A673 (cell line): Measurements from ENCODE around the gene AATK.

Source experiments
- EZH2 ChIP-seq: fragments of 200-600 bp; sonication (generic); IDR thresholded peaks from 2 replicates; pipeline ENCODE4 v1.6.1; 2017; ENCODE audit warnings: borderline replicate concordance, low read depth, mild to moderate bottlenecking, mixed read lengths, antibody characterized with exemption, low read length; ENCODE audit not compliant: poor library complexity, severe bottlenecking
- TF ChIP-seq, protein P1 (sequence below): fragments of 300-800, 200-600 bp; sonication (generic); conservative IDR thresholded peaks from 2 replicates; pipeline ENCODE4 v1.5.1; 2017; ENCODE audit warnings: low read depth, mild to moderate bottlenecking, antibody characterized with exemption, low read length, moderate library complexity, mixed read lengths

DNA sequence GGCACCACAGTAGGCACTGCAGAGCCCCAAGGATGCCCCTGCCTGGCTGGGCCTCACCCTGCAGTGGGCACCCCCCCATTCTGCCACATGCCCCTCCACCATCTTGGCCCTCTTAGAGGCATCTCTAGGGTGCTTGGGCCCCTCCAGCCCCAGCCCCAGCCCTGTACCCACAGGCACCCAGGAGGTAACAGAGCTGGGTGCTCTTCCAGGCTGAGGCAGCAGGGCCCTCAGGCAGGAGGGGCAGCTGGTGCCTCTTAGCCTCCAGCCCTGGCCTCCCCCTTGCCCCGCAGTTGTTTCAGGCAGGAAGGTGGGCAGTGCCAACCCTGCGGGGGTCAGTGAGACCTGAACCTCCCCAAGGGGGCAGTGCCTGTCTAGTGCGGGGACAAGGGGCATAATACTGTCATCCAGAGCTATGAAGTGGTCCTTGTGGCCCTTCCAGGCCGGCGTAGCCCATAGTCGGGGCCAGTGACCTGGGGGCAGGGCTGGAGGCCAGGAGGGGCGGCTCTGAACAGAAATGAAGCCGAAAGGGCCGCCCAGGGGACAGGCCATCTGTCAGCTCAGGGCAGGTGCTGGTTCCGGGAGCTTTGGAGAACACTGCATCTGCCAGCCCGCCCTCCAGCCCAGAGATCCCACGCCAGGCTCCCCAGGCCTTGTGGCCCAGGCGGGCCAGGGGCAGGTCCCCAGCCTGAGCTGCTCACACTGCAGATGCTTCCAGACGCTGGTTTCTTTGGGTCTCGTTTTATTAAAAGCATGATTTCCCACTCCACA, 4.9 kb upstream of the AATK start:
- TF ChIP-seq, protein P1, sequence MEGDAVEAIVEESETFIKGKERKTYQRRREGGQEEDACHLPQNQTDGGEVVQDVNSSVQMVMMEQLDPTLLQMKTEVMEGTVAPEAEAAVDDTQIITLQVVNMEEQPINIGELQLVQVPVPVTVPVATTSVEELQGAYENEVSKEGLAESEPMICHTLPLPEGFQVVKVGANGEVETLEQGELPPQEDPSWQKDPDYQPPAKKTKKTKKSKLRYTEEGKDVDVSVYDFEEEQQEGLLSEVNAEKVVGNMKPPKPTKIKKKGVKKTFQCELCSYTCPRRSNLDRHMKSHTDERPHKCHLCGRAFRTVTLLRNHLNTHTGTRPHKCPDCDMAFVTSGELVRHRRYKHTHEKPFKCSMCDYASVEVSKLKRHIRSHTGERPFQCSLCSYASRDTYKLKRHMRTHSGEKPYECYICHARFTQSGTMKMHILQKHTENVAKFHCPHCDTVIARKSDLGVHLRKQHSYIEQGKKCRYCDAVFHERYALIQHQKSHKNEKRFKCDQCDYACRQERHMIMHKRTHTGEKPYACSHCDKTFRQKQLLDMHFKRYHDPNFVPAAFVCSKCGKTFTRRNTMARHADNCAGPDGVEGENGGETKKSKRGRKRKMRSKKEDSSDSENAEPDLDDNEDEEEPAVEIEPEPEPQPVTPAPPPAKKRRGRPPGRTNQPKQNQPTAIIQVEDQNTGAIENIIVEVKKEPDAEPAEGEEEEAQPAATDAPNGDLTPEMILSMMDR: no peak
- no peak for TF ChIP-seq EZH2
